Measurements from ENCODE around the gene ATRIP.

The ATRIP gene

DNA sequence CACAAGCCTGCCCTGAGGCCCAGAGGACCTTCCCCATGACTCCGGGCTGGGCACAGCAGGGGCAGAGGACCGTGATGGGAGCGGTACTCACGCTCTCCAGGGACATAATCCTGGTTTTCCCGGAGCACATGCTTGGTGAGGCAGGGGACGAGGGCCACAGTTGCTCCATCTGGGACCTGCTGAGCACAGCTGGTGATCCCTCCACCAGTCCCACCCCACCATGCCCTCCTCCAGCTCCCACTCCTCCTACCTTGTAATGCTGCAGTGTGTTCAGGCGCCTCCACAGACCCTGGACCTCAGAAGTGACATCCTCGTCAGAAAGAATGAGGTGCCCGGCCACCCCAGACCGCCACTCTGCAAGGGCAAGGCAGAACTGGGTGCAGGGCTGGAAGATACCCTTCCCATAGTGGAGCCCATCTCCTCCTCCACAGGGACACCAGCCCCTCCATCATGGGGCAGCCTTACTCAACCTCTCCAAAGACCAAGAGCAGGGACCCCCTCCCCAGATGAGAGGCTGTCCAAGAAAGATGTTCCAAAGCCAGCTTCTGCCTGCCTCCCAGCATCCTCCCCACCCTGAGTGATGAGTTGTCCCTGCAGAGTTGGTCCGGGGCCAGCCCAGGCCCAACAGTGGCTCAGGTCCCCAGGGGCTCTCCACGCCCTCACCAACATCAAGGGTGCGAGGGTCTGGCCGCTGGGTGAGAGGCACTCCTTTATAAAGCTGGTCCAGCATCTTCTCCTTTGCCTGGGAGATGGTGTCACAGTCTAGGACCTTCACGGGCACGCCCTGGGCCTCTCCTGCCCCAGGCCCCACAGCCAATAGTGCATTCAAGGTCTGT is 36.1 kb upstream of the ATRIP start:
- no peak for DNase-seq

DNA sequence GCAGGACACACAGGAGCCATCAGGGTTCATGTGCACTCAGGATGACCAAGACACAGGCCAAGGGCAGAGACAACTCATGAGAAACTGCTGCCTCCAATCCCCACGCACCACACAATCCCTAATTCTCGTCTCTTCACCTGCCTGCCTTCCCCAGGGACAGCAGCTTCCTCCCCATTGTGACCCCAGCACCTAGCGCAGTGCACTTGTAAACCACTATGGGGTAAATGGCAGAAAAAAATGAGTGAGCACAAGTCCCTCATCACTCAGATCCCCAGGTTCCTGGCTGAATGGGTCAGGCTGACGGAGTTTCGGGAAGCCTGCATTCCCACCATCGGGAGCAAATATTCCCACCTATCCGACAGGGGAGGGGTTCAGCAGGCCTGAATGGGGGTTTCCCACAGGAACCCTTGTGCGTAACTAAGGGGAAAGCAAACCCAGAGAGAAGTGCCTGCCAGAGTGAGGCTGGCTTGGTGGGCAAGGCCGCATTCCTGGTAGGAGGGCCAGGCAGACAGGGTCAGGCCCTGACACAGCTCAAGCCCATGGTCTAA is 35.4 kb upstream of the ATRIP start:
- no peak for DNase-seq

DNA sequence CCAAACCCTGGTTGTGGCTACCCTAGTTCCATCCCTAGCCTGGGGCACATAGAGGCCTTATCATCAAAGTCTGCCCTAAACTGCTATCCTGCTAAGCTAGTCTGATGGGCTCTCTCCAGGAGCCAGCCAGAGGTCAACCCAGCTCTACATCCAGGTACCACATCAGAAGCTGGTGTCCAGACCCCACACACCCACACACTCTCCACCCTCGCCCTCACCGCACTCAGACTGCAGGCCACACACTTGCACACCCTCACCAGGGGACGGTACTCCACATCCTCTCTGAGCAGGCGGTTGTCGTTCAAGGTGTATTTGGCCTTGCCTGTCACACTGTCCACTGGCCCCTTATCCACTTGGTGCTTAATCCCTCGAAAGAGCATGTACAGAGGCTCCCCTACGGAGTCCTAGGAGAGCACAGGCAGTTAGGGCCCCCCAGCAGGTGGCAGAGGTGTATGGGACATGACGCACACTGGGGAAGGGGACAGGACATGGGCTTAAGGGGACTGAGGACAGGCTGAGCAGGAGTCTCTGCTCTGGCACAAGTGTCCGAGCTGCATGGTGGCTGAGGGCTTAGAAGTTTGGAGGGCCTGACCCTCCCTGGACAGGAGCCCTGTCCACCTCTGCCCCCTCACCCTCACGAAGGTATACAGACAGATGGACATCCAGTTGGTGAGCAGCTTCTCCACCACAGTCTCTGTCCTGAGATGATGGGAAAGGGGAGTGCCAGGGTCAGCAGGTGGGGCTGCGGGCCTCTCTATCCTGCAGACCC is 34.7 kb upstream of the ATRIP start:
- DNase-seq: no peak

DNA sequence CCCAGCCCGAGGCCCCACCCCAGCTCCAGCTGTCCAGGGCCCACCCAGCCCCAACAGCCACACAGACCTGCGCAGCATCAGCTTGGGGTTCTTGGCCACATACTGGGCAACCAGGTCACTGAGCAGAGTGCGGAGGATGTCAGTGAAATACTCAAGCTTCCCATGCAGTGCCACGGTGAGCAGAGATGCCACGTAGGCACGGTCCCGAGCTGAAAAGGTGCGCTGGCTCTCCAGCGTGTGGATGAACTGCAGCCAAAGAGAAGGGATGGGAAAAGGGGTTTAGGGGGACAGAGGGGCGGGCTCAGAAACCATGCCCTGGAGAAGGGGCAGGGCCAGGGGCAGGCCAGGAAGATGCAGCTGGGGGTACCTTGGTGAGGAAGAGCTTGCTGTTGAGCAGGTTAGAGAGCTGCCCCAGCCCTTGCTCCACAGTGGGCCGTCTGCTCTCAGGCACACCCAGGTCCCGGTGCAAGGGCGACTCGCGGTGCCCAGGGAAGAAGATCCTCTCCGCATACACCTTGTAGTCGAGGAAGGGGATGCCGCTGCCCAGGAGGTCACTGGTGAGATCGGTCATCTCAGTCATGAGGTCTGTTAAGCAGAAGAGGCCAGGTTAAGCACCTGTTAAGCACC is 34.0 kb upstream of the ATRIP start:
- DNase-seq: no peak

DNA sequence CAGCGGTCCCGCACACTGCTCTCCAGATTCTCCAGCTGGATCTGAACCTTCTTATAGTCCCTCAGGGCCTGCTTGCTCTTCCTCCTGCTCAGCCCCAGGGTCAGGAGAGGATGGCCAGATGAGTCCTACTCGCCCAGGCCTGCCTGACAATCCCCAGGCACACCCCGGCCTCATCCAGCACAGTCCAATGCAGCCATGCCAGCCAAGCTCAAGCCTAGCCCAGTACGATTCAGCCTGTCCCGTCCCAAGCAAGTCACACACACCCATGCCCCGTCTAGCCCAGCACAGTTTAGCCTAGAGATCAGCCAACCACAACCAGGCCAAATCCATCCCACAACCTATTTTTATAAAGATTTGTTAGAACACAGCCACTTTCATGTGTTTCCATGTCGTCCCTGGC is 33.5 kb upstream of the ATRIP start:
- DNase-seq: no peak

DNA sequence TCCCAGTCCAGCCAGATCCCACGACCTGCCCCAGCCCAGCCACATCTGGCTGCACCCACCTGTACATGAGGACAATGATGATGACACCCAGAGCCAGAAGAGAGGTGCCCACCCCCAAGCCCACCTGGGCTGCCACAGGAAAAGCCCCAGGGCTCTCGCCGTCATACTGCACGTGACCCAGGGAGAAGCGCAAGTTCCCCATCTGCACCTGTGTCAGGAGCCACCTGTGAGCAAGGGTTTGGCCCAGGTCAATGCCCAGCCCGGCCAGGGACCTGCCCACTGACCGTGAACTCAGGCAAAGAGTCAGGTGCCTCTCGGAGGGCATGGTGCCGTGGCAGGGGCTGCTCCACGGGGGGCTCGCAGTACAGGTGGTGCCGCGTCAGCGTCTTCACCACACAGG is 32.9 kb upstream of the ATRIP start:
- no peak for DNase-seq

DNA sequence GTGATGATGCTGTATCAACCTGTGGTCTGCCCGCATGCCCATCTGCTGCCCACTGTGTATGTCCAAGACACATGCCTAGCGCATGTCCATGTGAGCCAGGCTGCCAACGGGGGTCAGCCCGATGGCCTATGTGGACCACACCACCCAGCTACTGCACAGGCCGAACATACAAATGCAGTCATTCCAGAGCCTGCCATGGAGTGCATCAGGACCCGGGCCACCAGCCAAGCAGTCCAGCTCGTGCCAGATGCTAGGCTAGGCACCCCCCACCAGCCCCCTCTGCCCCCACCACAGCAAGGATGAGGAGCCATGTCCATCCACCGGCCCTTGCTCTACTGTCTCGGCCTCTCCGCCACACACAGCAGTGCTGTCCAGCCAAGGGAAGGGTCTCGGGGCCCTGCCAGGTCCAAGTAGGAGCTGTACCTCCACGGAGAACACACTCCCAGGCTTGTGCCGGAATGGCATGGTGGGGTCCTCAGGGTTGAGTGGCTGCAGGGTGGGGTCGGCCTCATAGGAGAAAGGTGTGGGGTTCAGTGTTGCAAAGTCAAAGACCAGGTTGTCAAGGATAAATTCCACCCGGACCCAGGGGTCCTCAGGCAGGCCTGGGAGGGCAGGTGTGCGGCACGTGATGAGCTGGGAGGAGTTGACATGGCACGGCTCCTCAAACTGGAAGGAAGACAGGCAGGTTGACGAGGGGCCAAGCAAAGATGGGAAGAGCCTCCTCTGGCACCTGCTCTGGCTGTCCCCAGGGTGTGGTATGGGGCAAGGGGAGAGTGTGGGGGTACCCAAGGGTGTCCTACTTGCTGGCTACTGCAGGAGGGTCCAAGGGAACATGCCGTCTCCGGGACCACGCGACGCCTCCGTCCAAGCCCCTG is 31.9 kb upstream of the ATRIP start:
- DNase-seq: no peak

DNA sequence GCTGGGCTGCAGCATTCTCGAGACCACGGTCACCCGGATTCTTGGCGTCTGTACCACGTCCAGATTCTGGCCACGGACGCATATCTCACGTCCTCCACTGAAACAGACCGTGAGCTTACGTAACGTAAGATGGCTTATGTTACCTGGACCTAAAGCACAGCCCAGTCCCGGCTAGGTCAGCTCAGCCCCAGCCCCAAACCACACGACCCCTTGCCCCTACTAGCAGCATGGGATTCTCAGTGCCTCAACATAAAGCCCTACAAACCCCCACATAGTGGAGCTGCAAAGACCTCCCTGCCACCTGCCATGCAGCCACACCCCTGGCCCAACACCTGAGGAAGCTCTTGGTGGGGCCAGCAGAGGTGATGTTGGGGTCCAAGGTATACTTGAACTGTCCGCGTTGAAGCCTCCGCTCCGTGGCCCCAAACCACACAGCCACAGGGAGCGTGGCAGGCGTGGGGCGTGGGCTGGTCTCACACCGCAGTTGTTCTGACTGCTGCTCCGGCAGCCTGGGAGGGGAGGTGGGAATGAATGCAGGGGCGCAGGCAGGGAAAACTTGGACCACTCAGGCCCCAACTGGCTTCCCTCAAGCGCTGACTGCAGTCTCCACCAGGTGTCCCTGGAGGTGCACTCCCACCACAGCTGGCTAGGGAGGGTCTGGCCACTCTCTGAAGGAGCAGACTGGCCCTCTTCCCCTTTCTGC is 31.1 kb upstream of the ATRIP start:
- no peak for DNase-seq

DNA sequence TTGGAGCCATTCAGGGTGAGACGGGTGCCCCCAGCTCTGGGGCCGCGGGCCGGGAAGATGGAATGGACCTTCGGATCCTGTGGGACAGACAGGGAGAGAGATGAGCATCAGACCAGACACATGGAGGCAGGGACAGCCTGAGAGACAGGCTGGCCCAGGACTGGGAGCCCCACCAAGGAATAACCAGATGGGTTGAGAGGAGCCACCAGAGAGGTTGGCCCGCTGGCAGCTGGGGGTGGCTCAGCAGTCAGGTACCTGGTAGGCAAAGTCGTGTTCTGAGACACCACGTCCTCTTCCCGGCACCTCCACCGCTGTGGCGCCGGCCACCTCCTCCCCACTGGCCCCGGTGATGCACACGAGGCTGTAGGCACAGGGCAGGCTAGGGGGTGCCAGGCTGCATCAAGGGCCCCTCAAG is 30.4 kb upstream of the ATRIP start:
- DNase-seq: no peak

DNA sequence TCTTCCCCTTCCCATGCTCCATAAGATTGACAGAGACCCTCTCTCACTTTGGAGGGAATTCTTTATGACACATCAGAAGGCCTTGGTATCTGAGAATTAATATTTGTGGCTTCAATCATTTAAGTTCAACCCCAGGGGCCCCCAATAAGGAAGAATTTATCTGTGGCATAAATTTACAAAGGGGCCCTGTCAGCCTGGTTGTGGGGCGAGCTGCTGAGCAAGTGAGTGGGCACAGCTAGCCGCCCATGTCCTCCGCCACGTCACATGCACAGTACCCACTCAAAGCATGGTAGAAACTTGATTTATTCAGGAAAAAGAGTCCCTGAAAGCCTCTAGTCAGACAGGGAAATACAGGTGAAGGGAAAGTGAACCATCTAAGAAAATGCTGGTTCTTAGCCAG is 30.0 kb upstream of the ATRIP start:
- DNase-seq: no peak

DNA sequence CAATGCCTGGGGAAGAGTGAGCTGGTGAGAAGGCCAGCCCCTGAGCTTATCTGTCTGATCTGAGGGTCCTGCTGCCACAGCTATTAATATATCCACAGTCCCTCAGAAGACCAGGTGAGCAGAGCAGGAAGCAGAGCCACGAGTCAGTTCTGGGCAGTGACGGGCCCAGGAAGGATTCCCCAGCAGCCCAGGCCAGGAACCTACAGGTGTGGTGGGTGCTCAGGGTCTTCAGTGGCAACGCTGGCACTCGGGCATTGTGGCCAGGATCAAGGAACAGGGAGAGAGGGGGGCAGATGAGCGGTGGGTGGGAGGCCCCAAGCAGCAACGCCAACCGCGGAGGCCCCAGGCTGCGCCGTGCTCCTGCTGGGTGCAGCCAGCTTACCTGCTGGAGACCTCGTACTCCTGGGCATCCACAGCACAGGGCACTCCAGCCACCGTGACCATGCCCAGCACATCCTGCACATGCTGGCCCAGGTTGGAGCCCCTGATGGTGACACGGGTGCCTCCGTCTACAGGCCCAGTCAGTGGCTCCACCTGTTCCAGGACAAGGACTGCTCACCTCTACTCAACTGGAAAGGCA is 28.9 kb upstream of the ATRIP start:
- DNase-seq: no peak

DNA sequence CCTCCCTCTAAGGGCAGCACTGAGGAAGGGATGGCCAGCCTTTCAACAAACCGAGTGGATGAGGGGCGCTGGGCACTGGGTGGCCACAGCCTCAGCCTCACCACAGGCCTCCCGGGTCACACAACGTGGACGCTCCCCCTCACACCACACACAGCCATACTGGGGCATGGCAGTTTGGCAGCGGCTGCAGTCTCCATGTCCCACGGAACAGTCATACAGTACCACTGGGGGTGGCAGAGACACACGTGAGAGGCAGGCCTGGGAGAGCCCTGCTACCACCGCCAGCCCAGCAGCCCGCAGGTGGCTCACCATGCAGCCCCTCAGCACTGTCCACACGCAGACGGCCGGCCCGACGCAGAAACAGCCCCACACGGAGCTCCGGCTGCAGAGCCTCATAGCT is 28.4 kb upstream of the ATRIP start:
- no peak for DNase-seq

DNA sequence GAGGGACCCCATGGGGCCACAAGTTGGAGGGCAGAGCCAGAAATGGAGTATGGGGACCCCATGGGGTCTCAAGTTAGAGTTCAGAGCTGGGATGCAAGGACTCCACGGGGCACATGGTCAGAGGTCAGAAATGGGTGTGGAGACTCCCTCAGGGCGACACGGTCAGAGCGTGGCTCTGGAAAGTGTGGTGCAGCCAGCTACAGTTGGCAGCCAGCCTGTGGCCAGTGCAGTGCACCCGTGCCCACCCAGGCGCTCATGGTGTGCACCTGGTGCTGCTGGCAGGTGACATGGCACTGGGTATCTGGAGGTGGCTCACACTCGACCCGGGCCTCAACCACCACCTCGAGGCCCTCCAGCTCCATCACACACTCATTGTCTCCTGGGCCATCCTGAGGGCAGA is 27.9 kb upstream of the ATRIP start:
- no peak for DNase-seq

DNA sequence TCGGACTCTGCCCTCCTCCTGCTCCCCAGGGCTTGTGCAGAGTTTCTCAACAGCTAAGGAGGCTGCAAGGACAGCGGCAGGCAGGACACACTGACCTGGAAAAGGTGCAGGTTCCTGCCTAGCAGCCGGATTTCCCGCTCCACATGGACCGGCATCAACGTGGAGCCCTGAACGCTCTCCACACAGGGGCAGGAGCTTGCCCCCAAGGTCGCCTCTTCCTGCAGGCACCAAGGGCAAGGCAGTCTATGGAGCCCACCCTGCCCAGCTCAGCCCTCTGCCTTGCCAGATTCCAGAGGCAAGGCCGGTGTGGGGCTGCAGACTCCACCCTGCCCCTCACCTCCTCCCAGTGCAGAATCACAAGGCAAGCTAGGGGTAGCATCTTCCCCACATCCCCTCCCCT is 27.4 kb upstream of the ATRIP start:
- no peak for DNase-seq

DNA sequence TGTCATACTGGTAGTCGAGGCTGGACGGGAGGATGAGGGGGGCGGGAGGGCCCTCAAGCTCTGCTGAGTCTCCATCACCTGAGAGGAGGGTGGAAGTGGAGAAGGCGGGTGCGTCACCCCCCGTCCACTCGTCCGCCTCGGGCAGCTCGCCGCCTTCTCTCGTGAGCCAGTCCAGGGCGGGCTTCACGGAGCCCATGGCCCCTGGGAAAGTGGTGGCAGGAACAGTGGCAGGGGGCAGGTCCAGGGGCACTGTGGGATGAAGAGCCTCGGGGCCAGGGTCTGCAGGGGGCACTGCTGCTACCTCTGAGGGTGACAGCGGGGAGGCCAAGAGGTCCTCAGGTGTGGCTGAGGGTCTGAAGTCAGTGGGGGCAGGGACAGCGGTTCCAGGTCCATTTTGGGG is 26.9 kb upstream of the ATRIP start:
- no peak for DNase-seq

DNA sequence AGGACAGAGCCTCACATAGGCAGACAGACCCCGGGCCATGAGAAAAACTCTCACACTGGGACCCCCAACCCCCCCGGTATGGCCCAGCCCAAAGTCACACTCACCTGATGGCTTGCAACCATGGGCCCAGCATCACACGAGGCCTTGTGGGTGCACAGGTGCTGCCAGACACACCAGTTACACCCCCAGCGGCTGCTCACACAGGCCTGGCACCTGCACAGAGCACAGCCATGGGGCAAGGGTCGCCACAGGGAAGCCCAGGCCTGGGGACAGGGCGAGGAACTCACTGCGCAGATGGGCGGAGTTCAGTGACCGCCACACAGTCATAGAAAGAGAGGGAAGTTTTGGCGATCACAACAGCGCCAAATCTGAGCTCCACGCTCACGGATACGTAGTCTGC is 26.0 kb upstream of the ATRIP start:
- DNase-seq: no peak

DNA sequence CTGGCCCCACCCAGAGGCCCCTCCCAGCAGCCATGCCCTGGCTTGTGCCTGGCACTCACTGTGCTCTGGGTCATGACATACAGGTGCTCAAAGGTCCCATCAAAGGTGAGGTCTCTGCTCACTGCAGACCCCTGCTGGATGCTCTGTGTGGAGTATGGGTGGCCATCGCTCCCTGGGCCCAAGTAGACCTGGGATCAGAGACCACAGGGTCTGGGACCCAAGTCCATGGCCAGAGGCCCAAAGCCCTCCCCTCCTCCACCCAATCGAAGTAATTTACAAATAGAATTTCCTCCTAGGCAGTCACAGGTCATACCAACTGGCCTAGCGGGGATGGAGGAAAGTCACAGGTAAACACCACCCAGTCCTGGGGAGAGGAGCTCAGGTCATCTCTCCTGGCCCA is 24.3 kb upstream of the ATRIP start:
- DNase-seq: no peak

DNA sequence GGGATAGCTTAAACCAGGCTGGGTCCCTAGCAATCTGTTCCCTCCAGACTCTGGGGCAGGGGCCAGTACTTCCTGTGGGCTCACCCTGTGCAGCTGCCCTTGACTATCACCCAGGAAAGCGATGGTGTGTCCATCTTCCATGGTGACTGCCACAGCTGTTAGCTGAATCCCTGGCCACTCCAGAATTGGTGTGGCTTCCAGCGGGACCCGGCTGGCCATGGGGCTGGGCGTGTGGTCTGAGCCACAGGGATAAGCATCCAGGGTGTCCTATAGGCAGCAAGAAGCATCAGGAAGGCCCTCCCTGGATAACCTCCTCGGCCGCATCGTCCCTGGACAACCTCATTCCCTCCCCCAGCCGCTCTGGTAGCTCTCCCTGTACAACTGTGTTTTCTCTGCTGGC is 23.9 kb upstream of the ATRIP start:
- DNase-seq: no peak

DNA sequence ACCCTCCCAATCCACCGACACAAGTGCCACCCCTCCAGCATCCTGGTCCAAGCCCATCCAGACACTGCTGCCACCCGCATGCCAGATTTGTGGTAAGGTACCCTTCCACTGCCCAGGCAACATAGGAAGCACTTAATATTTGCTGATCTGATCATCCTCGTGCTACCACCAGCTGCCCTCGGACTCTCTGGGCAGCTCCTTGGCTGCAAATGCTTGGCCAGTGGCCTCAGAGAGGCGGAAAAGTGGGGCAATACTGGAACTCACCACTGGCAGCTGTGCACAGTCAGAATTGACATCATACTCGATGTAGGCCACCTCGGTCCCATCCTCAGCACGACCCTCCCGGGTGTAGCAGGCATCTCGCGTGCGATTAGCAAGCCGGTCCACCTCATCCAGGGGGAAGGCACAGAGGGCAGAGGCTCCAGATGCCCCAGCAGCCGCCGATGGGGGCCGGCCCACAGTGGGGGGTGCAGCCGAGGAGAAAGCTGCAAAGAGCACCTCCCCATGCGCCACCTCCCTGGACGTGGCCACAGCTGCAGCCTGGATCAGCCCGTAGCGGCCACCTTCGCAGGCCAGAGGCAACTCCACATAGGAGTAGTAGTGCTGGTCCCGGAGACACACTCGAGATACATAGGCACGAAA is 23.2 kb upstream of the ATRIP start:
- DNase-seq: no peak

DNA sequence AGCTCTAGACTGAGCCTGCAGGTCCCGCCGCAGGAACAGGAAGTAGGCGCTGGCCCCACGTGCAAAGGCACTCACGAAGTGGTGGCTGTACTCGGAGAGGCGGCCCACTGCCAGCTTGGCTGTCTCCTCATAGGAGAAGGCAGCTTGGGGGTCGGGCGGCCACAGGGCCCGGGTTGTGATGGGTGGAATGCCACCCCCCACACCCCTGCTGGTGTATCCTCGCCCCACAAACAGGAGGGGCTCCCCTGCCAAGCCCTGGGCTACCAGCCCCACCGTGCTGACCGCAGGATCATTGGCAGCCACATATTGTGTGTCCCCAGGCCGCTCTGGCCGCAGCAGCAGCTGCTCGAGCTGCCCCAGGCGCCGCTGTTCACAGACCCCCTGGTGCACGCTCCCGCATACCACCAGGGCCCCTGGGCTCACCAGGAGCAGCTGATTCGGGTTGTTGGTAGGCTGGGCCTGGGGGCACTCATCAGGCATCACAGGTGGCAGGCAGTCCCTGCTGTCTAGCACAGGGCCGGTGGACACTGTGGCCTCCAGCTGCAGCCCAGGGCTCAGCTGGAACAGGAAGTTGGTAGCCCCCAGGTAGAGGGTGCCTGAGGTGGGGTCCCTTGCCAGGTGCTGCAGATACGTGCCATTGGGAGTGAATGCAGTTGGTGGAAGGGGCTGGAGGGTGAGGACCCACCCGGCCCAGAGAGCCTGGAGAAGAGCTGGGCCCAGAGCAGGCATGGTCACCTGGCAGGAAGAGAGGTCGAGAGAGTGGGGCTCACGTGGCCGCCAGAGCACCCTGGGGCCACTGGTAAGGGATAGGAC is 22.4 kb upstream of the ATRIP start:
- no peak for DNase-seq
